Middle frontal gyrus (tissue), 1 donor: ENCODE data around the gene HSPB6.
"Not testable (repeated sequence)": the region's sequence is repeated elsewhere in the genome, so short reads cannot be mapped to it uniquely, and the experiment has no call there.

ENCODE experiments used
- DNase-seq: peaks from one replicate; pipeline ENCODE4 v3.0.0-alpha.2; 2015; ENCODE audit warnings: low spot score; ENCODE audit errors: extremely low spot score

HSPB6 gene

GRCh38 chr19:35756377-35757230 is at the start of gene HSPB6:
TSS of gene HSPB6 (minus strand) at chr19:35757029. CDS start at chr19:35757008, 21 bp downstream.
- DNase-seq = no peak

- no peak for DNase-seq
Observed at GRCh38 chr19:35806597-35806996, 49.8 kb upstream of the HSPB6 start.

GRCh38 chr19:35805526-35806102 is 48.8 kb upstream of the HSPB6 start:
- DNase-seq = no peak

GRCh38 chr19:35801828-35802227 is 45.0 kb upstream of the HSPB6 start:
- DNase-seq = no peak

GRCh38 chr19:35797663-35798062 is 40.8 kb upstream of the HSPB6 start:
- no peak for DNase-seq

GRCh38 chr19:35796645-35797542 is 40.1 kb upstream of the HSPB6 start:
- no peak for DNase-seq

GRCh38 chr19:35795564-35795963 is 38.7 kb upstream of the HSPB6 start:
- not testable (repeated sequence) for DNase-seq

- DNase-seq = no peak
Observed at GRCh38 chr19:35793381-35794165, 36.7 kb upstream of the HSPB6 start.

GRCh38 chr19:35792888-35793287 is 36.1 kb upstream of the HSPB6 start:
- no peak for DNase-seq

GRCh38 chr19:35792312-35792711 is 35.5 kb upstream of the HSPB6 start:
- DNase-seq = no peak

- DNase-seq = no peak
Observed at GRCh38 chr19:35791814-35792279, 35.0 kb upstream of the HSPB6 start.

GRCh38 chr19:35790981-35791813 is 34.4 kb upstream of the HSPB6 start:
- DNase-seq = no peak

GRCh38 chr19:35789978-35790944 is 33.4 kb upstream of the HSPB6 start:
- no peak for DNase-seq

- no peak for DNase-seq
Observed at GRCh38 chr19:35789195-35789977, 32.6 kb upstream of the HSPB6 start.

GRCh38 chr19:35788205-35788960 is 31.6 kb upstream of the HSPB6 start:
- DNase-seq = no peak

- DNase-seq = no peak
Observed at GRCh38 chr19:35787227-35787799, 30.5 kb upstream of the HSPB6 start.
